ENCODE data around the gene INAFM2. TPM values are rescaled to one million over a fixed set of nuclear protein-coding genes. Genes with fewer than 3 reads are reported as not detected.

INAFM2 gene
- total and polyA plus RNA-seq, 9 of the 15 experiments (the other 6 are each of a cell fraction or from before 2014, with no cell fraction given), result 11.8 to 43.1 (median 27.2) TPM

- TF ChIP-seq MNT (conservative IDR thresholded peaks at IDR 0.05) (peak; percentile 72 to 86), CEBPB (tag; IDR thresholded peaks at IDR 0.05) (no peak), ZNF253 (CRISPR knock-in tag; conservative IDR thresholded peaks at IDR 0.05) (no peak), BACH1 (tag; IDR thresholded peaks at IDR 0.05) (no peak), COPS2 (conservative IDR thresholded peaks at IDR 0.05) (no peak), NFATC3 (IDR thresholded peaks at IDR 0.05) (no peak), WHSC1 (IDR thresholded peaks at IDR 0.05; ENCODE audit: low read length) (no peak), KLF1 (tag; IDR thresholded peaks at IDR 0.05) (peak; percentile 57; the same call in 1 of the 2 replicates), POLR3G (IDR thresholded peaks at IDR 0.05; ENCODE audit: extremely low read depth, insufficient read length, insufficient replicate concordance) (no peak), ZNF384 (IDR thresholded peaks at IDR 0.05; ENCODE audit: low read depth, low read length) (no peak), KLF16 (IDR thresholded peaks at IDR 0.05) (no peak), FUS (optimal IDR thresholded peaks at IDR 0.05; ENCODE audit: low read depth, low read length) (no peak), HMBOX1 (IDR thresholded peaks at IDR 0.05) (no peak), TEAD4 (IDR thresholded peaks at IDR 0.05; ENCODE audit: low read length) (no peak), TEAD4 (CRISPR knock-in tag; IDR thresholded peaks at IDR 0.05; ENCODE audit: borderline replicate concordance) (0 out of 2 replicates have a peak, but pooled peaks have one; percentile 60), ARNT (IDR thresholded peaks at IDR 0.05) (no peak), CBFA2T3 (IDR thresholded peaks at IDR 0.05) (no peak), SIX5 (IDR thresholded peaks at IDR 0.05; ENCODE audit: borderline replicate concordance in 1 of 2, insufficient read depth in 1 of 2, low read depth in 1 of 2, low read length in 2 of 2) (no peak), HOXB6 (CRISPR knock-in tag; IDR thresholded peaks at IDR 0.05; ENCODE audit: borderline replicate concordance) (no peak), ZNF780A (CRISPR knock-in tag; IDR thresholded peaks at IDR 0.05) (no peak)
- TF ChIP-seq, protein P1, sequence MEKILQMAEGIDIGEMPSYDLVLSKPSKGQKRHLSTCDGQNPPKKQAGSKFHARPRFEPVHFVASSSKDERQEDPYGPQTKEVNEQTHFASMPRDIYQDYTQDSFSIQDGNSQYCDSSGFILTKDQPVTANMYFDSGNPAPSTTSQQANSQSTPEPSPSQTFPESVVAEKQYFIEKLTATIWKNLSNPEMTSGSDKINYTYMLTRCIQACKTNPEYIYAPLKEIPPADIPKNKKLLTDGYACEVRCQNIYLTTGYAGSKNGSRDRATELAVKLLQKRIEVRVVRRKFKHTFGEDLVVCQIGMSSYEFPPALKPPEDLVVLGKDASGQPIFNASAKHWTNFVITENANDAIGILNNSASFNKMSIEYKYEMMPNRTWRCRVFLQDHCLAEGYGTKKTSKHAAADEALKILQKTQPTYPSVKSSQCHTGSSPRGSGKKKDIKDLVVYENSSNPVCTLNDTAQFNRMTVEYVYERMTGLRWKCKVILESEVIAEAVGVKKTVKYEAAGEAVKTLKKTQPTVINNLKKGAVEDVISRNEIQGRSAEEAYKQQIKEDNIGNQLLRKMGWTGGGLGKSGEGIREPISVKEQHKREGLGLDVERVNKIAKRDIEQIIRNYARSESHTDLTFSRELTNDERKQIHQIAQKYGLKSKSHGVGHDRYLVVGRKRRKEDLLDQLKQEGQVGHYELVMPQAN (IDR thresholded peaks at IDR 0.05; ENCODE audit: borderline replicate concordance), result peak; percentile 84
- TF ChIP-seq, protein P2, sequence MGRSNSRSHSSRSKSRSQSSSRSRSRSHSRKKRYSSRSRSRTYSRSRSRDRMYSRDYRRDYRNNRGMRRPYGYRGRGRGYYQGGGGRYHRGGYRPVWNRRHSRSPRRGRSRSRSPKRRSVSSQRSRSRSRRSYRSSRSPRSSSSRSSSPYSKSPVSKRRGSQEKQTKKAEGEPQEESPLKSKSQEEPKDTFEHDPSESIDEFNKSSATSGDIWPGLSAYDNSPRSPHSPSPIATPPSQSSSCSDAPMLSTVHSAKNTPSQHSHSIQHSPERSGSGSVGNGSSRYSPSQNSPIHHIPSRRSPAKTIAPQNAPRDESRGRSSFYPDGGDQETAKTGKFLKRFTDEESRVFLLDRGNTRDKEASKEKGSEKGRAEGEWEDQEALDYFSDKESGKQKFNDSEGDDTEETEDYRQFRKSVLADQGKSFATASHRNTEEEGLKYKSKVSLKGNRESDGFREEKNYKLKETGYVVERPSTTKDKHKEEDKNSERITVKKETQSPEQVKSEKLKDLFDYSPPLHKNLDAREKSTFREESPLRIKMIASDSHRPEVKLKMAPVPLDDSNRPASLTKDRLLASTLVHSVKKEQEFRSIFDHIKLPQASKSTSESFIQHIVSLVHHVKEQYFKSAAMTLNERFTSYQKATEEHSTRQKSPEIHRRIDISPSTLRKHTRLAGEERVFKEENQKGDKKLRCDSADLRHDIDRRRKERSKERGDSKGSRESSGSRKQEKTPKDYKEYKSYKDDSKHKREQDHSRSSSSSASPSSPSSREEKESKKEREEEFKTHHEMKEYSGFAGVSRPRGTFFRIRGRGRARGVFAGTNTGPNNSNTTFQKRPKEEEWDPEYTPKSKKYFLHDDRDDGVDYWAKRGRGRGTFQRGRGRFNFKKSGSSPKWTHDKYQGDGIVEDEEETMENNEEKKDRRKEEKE (IDR thresholded peaks at IDR 0.05; ENCODE audit: borderline replicate concordance in 1 of 2, control insufficient read depth in 1 of 2, low read depth in 2 of 2, low read length in 1 of 2), result no peak
These were observed at the start of gene INAFM2 (continued) for GRCh38 chr15:40323239-40323952.

Data from K562 (cell line).